HEK293 (cell line): Measurements from ENCODE around the gene PRR22.

Experiments used
- EGR2 ChIP-seq: fragments of 450-650 bp; formaldehyde crosslinking; IDR thresholded peaks from 2 replicates; pipeline ENCODE4 v1.5.1; 2016; ENCODE audit warnings: low read depth, missing biosample characterization, missing genetic modification characterization
- GLIS1 ChIP-seq: fragments of 450-650 bp; formaldehyde crosslinking; IDR thresholded peaks from 2 replicates; pipeline ENCODE4 v1.5.1; 2016; ENCODE audit warnings: missing biosample characterization, missing genetic modification characterization
- KLF16 ChIP-seq: fragments of 450-650 bp; formaldehyde crosslinking; IDR thresholded peaks from 2 replicates; pipeline ENCODE4 v1.5.1; 2017; ENCODE audit warnings: missing biosample characterization, missing genetic modification characterization
- KLF7 ChIP-seq: fragments of 450-650 bp; formaldehyde crosslinking; IDR thresholded peaks from 2 replicates; pipeline ENCODE4 v1.5.1; 2016; ENCODE audit warnings: missing biosample characterization, missing genetic modification characterization, borderline replicate concordance
- OSR2 ChIP-seq: fragments of 450-650 bp; formaldehyde crosslinking; IDR thresholded peaks from 2 replicates; pipeline ENCODE4 v1.5.1; 2016; ENCODE audit warnings: missing biosample characterization, missing genetic modification characterization
- SALL2 ChIP-seq: fragments of 450-650 bp; formaldehyde crosslinking; IDR thresholded peaks from 2 replicates; pipeline ENCODE4 v1.5.0; 2017; ENCODE audit warnings: missing biosample characterization, mild to moderate bottlenecking, missing genetic modification characterization, borderline replicate concordance
- SETDB1 ChIP-seq: IDR thresholded peaks from one replicate; pipeline ENCODE4 v1.6.1; 2017; ENCODE audit warnings: mild to moderate bottlenecking, low read length, moderate library complexity, mixed read lengths; ENCODE audit not compliant: insufficient read length
- SP2 ChIP-seq: fragments of 450-650 bp; formaldehyde crosslinking; IDR thresholded peaks from 2 replicates; pipeline ENCODE4 v1.5.1; 2016; ENCODE audit warnings: missing biosample characterization, missing genetic modification characterization
- YY1 ChIP-seq: fragments of 450-650 bp; formaldehyde crosslinking; IDR thresholded peaks from 2 replicates; pipeline ENCODE4 v1.5.1; 2018; ENCODE audit warnings: missing biosample characterization, missing genetic modification characterization
- ZNF10 ChIP-seq: fragments of 450-650 bp; formaldehyde crosslinking; IDR thresholded peaks from 2 replicates; pipeline ENCODE4 v1.5.1; 2017; ENCODE audit warnings: missing biosample characterization, missing genetic modification characterization
- ZNF133 ChIP-seq: fragments of 450-650 bp; formaldehyde crosslinking; IDR thresholded peaks from 2 replicates; pipeline ENCODE4 v1.5.1; 2016; ENCODE audit warnings: missing biosample characterization, missing genetic modification characterization
- ZNF138 ChIP-seq: fragments of 450-650 bp; formaldehyde crosslinking; IDR thresholded peaks from 2 replicates; pipeline ENCODE4 v1.5.1; 2016; ENCODE audit warnings: missing biosample characterization, missing genetic modification characterization, borderline replicate concordance
- ZNF140 ChIP-seq: fragments of 450-650 bp; formaldehyde crosslinking; IDR thresholded peaks from 2 replicates; pipeline ENCODE4 v1.5.1; 2016; ENCODE audit warnings: missing biosample characterization, missing genetic modification characterization
- ZNF157 ChIP-seq: fragments of 450-650 bp; formaldehyde crosslinking; IDR thresholded peaks from 2 replicates; pipeline ENCODE4 v1.5.1; 2016; ENCODE audit warnings: missing biosample characterization, missing genetic modification characterization
- ZNF19 ChIP-seq: fragments of 450-650 bp; formaldehyde crosslinking; IDR thresholded peaks from 2 replicates; pipeline ENCODE4; 2016; ENCODE audit warnings: missing biosample characterization, missing genetic modification characterization, low read depth
- ZNF2 ChIP-seq: fragments of 450-650 bp; formaldehyde crosslinking; IDR thresholded peaks from 2 replicates; pipeline ENCODE4 v1.5.1; 2016; ENCODE audit warnings: missing biosample characterization, missing genetic modification characterization
- ZNF239 ChIP-seq: fragments of 450-650 bp; formaldehyde crosslinking; IDR thresholded peaks from 2 replicates; pipeline ENCODE4 v1.5.1; 2016; ENCODE audit warnings: missing biosample characterization, missing genetic modification characterization
- ZNF274 ChIP-seq, 2 experiments: fragments of 200-500 bp in 1 of 2; fragments of 450-650 bp in 1 of 2; sonication (Bioruptor generic) in 1 of 2; formaldehyde crosslinking in 1 of 2; IDR thresholded peaks; 2 replicates each; pipeline versions ENCODE4 v1.5.1 to v1.6.1; 2014 to 2016; ENCODE audit warnings: borderline replicate concordance in 1 of 2, inconsistent platforms in 1 of 2, low read length in 1 of 2, missing biosample characterization in 1 of 2, missing genetic modification characterization in 1 of 2
- ZNF354C ChIP-seq: fragments of 450-650 bp; formaldehyde crosslinking; IDR thresholded peaks from 2 replicates; pipeline ENCODE4 v1.5.1; 2016; ENCODE audit warnings: missing biosample characterization, missing genetic modification characterization, low read depth, borderline replicate concordance
- ZNF433 ChIP-seq: fragments of 450-650 bp; formaldehyde crosslinking; IDR thresholded peaks from 2 replicates; pipeline ENCODE4 v1.5.1; 2016; ENCODE audit warnings: missing biosample characterization, missing genetic modification characterization, low read depth
- ZNF48 ChIP-seq: fragments of 450-650 bp; formaldehyde crosslinking; IDR thresholded peaks from 2 replicates; pipeline ENCODE4 v1.5.1; 2016; ENCODE audit warnings: missing biosample characterization, missing genetic modification characterization
- ZNF501 ChIP-seq: fragments of 450-650 bp; formaldehyde crosslinking; IDR thresholded peaks from 2 replicates; pipeline ENCODE4 v1.5.1; 2016; ENCODE audit warnings: missing biosample characterization, missing genetic modification characterization
- ZNF549 ChIP-seq: fragments of 450-650 bp; IDR thresholded peaks from 2 replicates; pipeline ENCODE4 v1.5.1; 2018; ENCODE audit warnings: missing biosample characterization, missing genetic modification characterization, mild to moderate bottlenecking, inconsistent platforms, moderate library complexity
- ZNF571 ChIP-seq: fragments of 450-650 bp; formaldehyde crosslinking; IDR thresholded peaks from 2 replicates; pipeline ENCODE4 v1.5.0; 2017; ENCODE audit warnings: missing biosample characterization, missing genetic modification characterization
- ZNF660 ChIP-seq: fragments of 450-650 bp; IDR thresholded peaks from 2 replicates; pipeline ENCODE4 v1.5.1; 2018; ENCODE audit warnings: missing biosample characterization, mild to moderate bottlenecking, missing genetic modification characterization
- ZNF707 ChIP-seq: fragments of 450-650 bp; formaldehyde crosslinking; IDR thresholded peaks from 2 replicates; pipeline ENCODE4 v1.5.1; 2016; ENCODE audit warnings: missing biosample characterization, missing genetic modification characterization
- TF ChIP-seq, protein P1 (sequence below): fragments of 450-650 bp; formaldehyde crosslinking; optimal IDR thresholded peaks from 2 replicates; pipeline ENCODE3; 2016; ENCODE audit warnings: missing biosample characterization, mild to moderate bottlenecking, missing genetic modification characterization
- TF ChIP-seq, protein P2 (sequence below): fragments of 450-650 bp; formaldehyde crosslinking; IDR thresholded peaks from 2 replicates; pipeline ENCODE4 v1.5.0; 2017; ENCODE audit warnings: missing biosample characterization, missing genetic modification characterization, borderline replicate concordance
- TF ChIP-seq, protein P3 (sequence below): fragments of 450-650 bp; formaldehyde crosslinking; IDR thresholded peaks from 2 replicates; pipeline ENCODE4 v1.5.1; 2016; ENCODE audit warnings: missing biosample characterization, missing genetic modification characterization
- TF ChIP-seq, protein P4 (sequence below): fragments of 450-650 bp; formaldehyde crosslinking; IDR thresholded peaks from 2 replicates; pipeline ENCODE4 v1.5.1; 2016; ENCODE audit warnings: missing biosample characterization, missing genetic modification characterization
- TF ChIP-seq, protein P5 (sequence below): fragments of 450-650 bp; formaldehyde crosslinking; IDR thresholded peaks from 2 replicates; pipeline ENCODE4 v1.5.1; 2017; ENCODE audit warnings: missing biosample characterization, mild to moderate bottlenecking, missing genetic modification characterization, moderate library complexity

PRR22 gene

DNA sequence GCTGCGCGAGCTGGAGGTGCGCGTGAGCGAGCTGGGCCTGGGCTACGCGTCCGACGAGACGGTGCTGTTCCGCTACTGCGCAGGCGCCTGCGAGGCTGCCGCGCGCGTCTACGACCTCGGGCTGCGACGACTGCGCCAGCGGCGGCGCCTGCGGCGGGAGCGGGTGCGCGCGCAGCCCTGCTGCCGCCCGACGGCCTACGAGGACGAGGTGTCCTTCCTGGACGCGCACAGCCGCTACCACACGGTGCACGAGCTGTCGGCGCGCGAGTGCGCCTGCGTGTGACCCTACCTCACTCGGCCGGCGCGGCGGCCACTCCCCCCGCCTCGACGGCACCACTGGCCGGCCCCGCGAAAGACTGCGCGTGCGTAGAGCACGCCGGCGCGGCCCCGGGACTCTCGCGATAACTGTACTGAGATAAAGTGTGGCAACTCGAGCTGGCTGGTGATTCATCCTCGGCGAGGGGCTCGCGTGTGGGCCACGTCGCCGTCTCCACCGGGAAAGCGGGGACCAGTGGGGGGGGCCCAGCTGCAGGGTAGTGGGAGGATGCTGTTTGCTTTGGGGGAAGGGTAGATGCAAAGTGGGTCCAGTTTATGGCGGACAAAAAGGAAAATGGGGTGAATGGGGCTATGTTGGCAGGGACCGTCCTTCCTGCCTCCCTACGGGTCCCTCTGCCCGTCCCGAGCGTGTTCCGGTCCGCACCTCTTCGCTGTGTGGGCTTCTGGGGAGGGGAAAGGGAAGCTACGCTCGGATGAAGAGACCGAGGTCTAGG lies 43.5 kb upstream of the PRR22 start (continued):
- TF ChIP-seq, protein P1, sequence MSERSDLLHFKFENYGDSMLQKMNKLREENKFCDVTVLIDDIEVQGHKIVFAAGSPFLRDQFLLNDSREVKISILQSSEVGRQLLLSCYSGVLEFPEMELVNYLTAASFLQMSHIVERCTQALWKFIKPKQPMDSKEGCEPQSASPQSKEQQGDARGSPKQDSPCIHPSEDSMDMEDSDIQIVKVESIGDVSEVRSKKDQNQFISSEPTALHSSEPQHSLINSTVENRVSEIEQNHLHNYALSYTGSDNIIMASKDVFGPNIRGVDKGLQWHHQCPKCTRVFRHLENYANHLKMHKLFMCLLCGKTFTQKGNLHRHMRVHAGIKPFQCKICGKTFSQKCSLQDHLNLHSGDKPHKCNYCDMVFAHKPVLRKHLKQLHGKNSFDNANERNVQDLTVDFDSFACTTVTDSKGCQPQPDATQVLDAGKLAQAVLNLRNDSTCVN (tag by site-specific recombination), result peak; percentile 96
- TF ChIP-seq ZNF239 (tag by site-specific recombination), result no peak
- peak; percentile 87 for TF ChIP-seq GLIS1 (tag by site-specific recombination)
- TF ChIP-seq ZNF140 (tag by site-specific recombination), result no peak
- TF ChIP-seq KLF7 (tag by site-specific recombination), result no peak
- TF ChIP-seq ZNF19 (tag by site-specific recombination), result no peak
- no peak for TF ChIP-seq ZNF138 (tag by site-specific recombination)
- TF ChIP-seq EGR2, result peak; percentile 72
- TF ChIP-seq ZNF48 (tag by site-specific recombination), result no peak
- TF ChIP-seq OSR2, result no peak
- no peak for TF ChIP-seq ZNF354C (tag by site-specific recombination)
- no peak; the same call in 1 of the 2 replicates for TF ChIP-seq ZNF10 (tag by site-specific recombination)
- TF ChIP-seq SP2 (tag by site-specific recombination), result peak; percentile 42
- TF ChIP-seq, protein P2, sequence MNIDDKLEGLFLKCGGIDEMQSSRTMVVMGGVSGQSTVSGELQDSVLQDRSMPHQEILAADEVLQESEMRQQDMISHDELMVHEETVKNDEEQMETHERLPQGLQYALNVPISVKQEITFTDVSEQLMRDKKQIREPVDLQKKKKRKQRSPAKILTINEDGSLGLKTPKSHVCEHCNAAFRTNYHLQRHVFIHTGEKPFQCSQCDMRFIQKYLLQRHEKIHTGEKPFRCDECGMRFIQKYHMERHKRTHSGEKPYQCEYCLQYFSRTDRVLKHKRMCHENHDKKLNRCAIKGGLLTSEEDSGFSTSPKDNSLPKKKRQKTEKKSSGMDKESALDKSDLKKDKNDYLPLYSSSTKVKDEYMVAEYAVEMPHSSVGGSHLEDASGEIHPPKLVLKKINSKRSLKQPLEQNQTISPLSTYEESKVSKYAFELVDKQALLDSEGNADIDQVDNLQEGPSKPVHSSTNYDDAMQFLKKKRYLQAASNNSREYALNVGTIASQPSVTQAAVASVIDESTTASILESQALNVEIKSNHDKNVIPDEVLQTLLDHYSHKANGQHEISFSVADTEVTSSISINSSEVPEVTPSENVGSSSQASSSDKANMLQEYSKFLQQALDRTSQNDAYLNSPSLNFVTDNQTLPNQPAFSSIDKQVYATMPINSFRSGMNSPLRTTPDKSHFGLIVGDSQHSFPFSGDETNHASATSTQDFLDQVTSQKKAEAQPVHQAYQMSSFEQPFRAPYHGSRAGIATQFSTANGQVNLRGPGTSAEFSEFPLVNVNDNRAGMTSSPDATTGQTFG (tag by site-specific recombination), result no peak
- TF ChIP-seq, protein P3, sequence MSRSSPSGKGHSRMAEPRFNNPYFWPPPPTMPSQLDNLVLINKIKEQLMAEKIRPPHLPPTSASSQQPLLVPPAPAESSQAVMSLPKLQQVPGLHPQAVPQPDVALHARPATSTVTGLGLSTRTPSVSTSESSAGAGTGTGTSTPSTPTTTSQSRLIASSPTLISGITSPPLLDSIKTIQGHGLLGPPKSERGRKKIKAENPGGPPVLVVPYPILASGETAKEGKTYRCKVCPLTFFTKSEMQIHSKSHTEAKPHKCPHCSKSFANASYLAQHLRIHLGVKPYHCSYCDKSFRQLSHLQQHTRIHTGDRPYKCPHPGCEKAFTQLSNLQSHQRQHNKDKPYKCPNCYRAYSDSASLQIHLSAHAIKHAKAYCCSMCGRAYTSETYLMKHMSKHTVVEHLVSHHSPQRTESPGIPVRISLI (tag by site-specific recombination), result no peak
- TF ChIP-seq ZNF707 (tag by site-specific recombination), result no peak
- peak; percentile 92 for TF ChIP-seq KLF16
- no peak for TF ChIP-seq ZNF571 (tag by site-specific recombination)
- TF ChIP-seq ZNF133 (tag by site-specific recombination), result no peak
- TF ChIP-seq, protein P4, sequence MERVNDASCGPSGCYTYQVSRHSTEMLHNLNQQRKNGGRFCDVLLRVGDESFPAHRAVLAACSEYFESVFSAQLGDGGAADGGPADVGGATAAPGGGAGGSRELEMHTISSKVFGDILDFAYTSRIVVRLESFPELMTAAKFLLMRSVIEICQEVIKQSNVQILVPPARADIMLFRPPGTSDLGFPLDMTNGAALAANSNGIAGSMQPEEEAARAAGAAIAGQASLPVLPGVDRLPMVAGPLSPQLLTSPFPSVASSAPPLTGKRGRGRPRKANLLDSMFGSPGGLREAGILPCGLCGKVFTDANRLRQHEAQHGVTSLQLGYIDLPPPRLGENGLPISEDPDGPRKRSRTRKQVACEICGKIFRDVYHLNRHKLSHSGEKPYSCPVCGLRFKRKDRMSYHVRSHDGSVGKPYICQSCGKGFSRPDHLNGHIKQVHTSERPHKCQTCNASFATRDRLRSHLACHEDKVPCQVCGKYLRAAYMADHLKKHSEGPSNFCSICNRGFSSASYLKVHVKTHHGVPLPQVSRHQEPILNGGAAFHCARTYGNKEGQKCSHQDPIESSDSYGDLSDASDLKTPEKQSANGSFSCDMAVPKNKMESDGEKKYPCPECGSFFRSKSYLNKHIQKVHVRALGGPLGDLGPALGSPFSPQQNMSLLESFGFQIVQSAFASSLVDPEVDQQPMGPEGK (tag by site-specific recombination), result peak; percentile 98
- TF ChIP-seq ZNF549 (tag by site-specific recombination), result no peak
- peak; percentile 35 for TF ChIP-seq SETDB1
- TF ChIP-seq, protein P5, sequence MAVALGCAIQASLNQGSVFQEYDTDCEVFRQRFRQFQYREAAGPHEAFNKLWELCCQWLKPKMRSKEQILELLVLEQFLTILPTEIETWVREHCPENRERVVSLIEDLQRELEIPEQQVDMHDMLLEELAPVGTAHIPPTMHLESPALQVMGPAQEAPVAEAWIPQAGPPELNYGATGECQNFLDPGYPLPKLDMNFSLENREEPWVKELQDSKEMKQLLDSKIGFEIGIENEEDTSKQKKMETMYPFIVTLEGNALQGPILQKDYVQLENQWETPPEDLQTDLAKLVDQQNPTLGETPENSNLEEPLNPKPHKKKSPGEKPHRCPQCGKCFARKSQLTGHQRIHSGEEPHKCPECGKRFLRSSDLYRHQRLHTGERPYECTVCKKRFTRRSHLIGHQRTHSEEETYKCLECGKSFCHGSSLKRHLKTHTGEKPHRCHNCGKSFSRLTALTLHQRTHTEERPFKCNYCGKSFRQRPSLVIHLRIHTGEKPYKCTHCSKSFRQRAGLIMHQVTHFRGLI, result 0 out of 2 replicates have a peak, but pooled peaks have one; percentile 23
- no peak for TF ChIP-seq ZNF433 (tag by site-specific recombination)
- 0 out of 2 replicates have a peak, but pooled peaks have one; percentile 25 for TF ChIP-seq ZNF157
- TF ChIP-seq SALL2 (tag by site-specific recombination), result no peak
- TF ChIP-seq ZNF660 (tag by site-specific recombination), result no peak; the same call in 1 of the 2 replicates
- no peak for TF ChIP-seq ZNF274 (IDR thresholded peaks at IDR 0.05; ENCODE audit: low read length)
- TF ChIP-seq ZNF274 (tag by site-specific recombination; IDR thresholded peaks at IDR 0.05; ENCODE audit: borderline replicate concordance), result no peak
- peak; percentile 87 for TF ChIP-seq ZNF501 (tag by site-specific recombination)
- TF ChIP-seq ZNF2 (tag by site-specific recombination), result peak; percentile 97
- no peak; the same call in 1 of the 2 replicates for TF ChIP-seq YY1
